Measurements from ENCODE around the gene LSM6.

LSM6 gene

GRCh38 chr4:146186596-146186995 lies 11.1 kb downstream of the LSM6 start:
- DNase-seq: no peak

- no peak for DNase-seq
Observed at GRCh38 chr4:146190456-146190855, 14.9 kb downstream of the LSM6 start.

- DNase-seq: no peak
Observed at GRCh38 chr4:146191766-146192458, 16.4 kb downstream of the LSM6 start.

GRCh38 chr4:146193628-146194027 lies 18.1 kb downstream of the LSM6 start:
- no peak for DNase-seq

- no peak for DNase-seq
Observed at GRCh38 chr4:146194212-146194611, 18.7 kb downstream of the LSM6 start.

GRCh38 chr4:146202665-146203064 lies 27.1 kb downstream of the LSM6 start:
- no peak for DNase-seq

- DNase-seq: no peak
Observed at GRCh38 chr4:146207410-146207809, 31.9 kb downstream of the LSM6 start.

GRCh38 chr4:146210890-146211289 lies 35.4 kb downstream of the LSM6 start:
- DNase-seq: no peak

GRCh38 chr4:146211440-146211839 lies 35.9 kb downstream of the LSM6 start:
- no peak for DNase-seq

- DNase-seq: no peak
Observed at GRCh38 chr4:146212781-146213180, 37.3 kb downstream of the LSM6 start.

GRCh38 chr4:146214238-146214637 lies 38.7 kb downstream of the LSM6 start, which contains the start of gene REELD1:
Gene REELD1 (plus strand): TSS chr4:146214538. CDS start chr4:146216953, 2,415 bp downstream.
- DNase-seq: no peak

- DNase-seq: no peak
Observed at GRCh38 chr4:146222313-146222712, 46.8 kb downstream of the LSM6 start.

GRCh38 chr4:146224326-146224966 lies 48.9 kb downstream of the LSM6 start:
- DNase-seq: no peak

GRCh38 chr4:146229406-146229805 lies 53.9 kb downstream of the LSM6 start:
- no peak for DNase-seq

GRCh38 chr4:146232131-146232722 lies 56.7 kb downstream of the LSM6 start:
- DNase-seq: no peak

GRCh38 chr4:146235654-146236177 lies 60.2 kb downstream of the LSM6 start:
- no peak for DNase-seq

GRCh38 chr4:146236216-146236615 lies 60.7 kb downstream of the LSM6 start:
- no peak for DNase-seq

- no peak for DNase-seq
Observed at GRCh38 chr4:146237092-146237491, 61.6 kb downstream of the LSM6 start.

- no peak for DNase-seq
Observed at GRCh38 chr4:146238107-146238506, 62.6 kb downstream of the LSM6 start.
